Measurements from ENCODE around the gene BIRC2. TPM values are rescaled to one million over a fixed set of nuclear protein-coding genes. Genes with fewer than 3 reads are reported as not detected.
"Not testable (repeated sequence)": the region's sequence is repeated elsewhere in the genome, so short reads cannot be mapped to it uniquely, and the experiment has no call there.

BIRC2 gene
- total RNA-seq, 1 donor from 2014 or later, result 30.4 TPM

GRCh38 chr11:102361086-102362031, 14.3 kb downstream of the BIRC2 start:
- no peak for TF ChIP-seq CTCF (IDR thresholded peaks at IDR 0.05; ENCODE audit: borderline replicate concordance)
- intact Hi-C loops (cut with micrococcal nuclease), result no loop called here
- H3K4me1 ChIP-seq, result peaks cover 8% of the 10 kb centered on the region
- peaks cover 77% of the 10 kb centered on the region for H3K36me3 ChIP-seq
- H3K9me3 ChIP-seq (replicated peaks), result peaks cover 23% of the 10 kb centered on the region
- no peak overlapping the region for H3K27ac ChIP-seq (replicated peaks)
- H3K27me3 ChIP-seq (ENCODE audit: low read depth), result no peaks in the 10 kb centered on the region
- no peak for DNase-seq
- no peak overlapping the region for H3K4me3 ChIP-seq

GRCh38 chr11:102364991-102365390, 18.0 kb downstream of the BIRC2 start:
- peaks cover 7% of the 10 kb centered on the region for H3K9me3 ChIP-seq (replicated peaks)
- H3K4me1 ChIP-seq, result peaks cover 12% of the 10 kb centered on the region
- peaks cover 83% of the 10 kb centered on the region for H3K36me3 ChIP-seq
- no peak for TF ChIP-seq CTCF (IDR thresholded peaks at IDR 0.05; ENCODE audit: borderline replicate concordance)
- H3K27me3 ChIP-seq (ENCODE audit: low read depth), result no peaks in the 10 kb centered on the region
- no peak overlapping the region for H3K4me3 ChIP-seq
- no peak overlapping the region for H3K27ac ChIP-seq (replicated peaks)
- no peak for DNase-seq
- intact Hi-C loops (cut with micrococcal nuclease), result no loop called here

DNA sequence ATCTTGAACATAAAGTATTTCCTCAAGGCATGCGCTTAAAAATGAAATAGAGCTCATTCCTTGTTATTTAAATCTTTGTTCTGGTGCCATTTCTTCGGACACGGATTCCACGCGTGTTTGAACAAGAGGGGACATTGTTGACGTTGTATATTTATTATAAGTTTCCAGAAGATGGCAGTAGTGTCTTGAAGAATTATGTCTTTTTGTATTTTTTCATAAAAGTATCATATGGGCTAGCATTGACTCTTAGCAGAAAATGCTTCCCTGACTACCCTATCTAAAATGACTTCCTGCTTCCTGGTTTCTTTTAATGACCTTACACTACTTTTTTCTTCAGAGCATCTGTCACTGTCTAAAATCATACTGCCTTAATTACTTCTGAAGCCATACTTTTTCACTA, 20.4 kb downstream of the BIRC2 start:
- Histone ChIP-seq H3K36me3 (peaks cover 64% of the 10 kb centered on the region), H3K27ac (replicated peaks) (peak overlapping the region; percentile 4), H3K9me3 (replicated peaks) (no peaks in the 10 kb centered on the region), H3K27me3 (ENCODE audit: low read depth) (no peaks in the 10 kb centered on the region), H3K4me1 (peaks cover 12% of the 10 kb centered on the region), H3K4me3 (no peak overlapping the region)
- peak; percentile 39 for TF ChIP-seq CTCF (IDR thresholded peaks at IDR 0.05; ENCODE audit: borderline replicate concordance)
- intact Hi-C loops (cut with micrococcal nuclease), result no loop called here
- DNase-seq, result no peak

- Histone ChIP-seq H3K4me3 (no peak overlapping the region), H3K36me3 (peaks cover 56% of the 10 kb centered on the region), H3K4me1 (peaks cover 12% of the 10 kb centered on the region), H3K27ac (replicated peaks) (no peak overlapping the region), H3K9me3 (replicated peaks) (no peaks in the 10 kb centered on the region), H3K27me3 (ENCODE audit: low read depth) (no peaks in the 10 kb centered on the region)
- intact Hi-C loops (cut with micrococcal nuclease), result no loop called here
- no peak for DNase-seq
- TF ChIP-seq CTCF (IDR thresholded peaks at IDR 0.05; ENCODE audit: borderline replicate concordance), result no peak
Observed at GRCh38 chr11:102368472-102368871, 21.5 kb downstream of the BIRC2 start.

DNA sequence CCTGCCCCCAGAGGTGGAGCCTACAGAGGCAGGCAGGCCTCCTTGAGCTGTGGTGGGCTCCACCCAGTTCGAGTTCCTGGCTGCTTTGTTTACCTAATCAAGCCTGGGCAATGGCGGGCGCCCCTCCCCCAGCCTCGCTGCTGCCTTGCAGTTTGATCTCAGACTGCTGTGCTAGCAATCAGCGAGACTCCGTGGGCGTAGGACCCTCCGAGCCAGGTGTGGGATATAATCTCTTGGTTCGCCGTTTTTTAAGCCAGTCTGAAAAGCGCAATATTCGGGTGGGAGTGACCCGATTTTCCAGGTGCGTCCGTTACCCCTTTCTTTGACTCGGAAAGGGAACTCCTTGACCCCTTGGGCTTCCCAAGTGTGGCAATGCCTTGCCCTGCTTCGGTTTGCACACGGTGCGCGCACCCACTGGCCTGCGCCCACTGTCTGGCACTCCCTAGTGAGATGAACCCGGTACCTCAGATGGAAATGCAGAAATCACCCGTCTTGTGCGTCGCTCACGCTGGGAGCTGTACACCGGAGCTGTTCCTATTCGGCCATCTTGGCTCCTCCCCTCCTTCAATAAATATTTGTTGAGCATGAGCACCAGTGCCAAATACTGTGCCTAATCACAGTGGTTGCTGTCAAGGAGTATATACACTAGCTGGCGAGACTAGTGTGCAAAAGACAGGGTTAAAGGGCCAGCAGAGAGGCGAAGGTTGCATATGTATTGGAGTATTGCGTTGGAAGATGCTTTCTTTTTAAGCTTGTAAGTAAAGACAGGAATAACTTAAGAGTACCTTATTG, 27.8 kb downstream of the BIRC2 start:
- H3K4me1 ChIP-seq; H3K27ac ChIP-seq (replicated peaks); H3K4me3 ChIP-seq; DNase-seq; H3K27me3 ChIP-seq (ENCODE audit: low read depth); H3K9me3 ChIP-seq (replicated peaks); intact Hi-C loops (cut with micrococcal nuclease): not testable (repeated sequence)
- peaks cover 43% of the 10 kb centered on the region for H3K36me3 ChIP-seq
